GM18951 (cell line): Measurements from ENCODE around the gene CCL18.
"Not testable (repeated sequence)": the region's sequence is repeated elsewhere in the genome, so short reads cannot be mapped to it uniquely, and the experiment has no call there.

Source experiments
- POLR2A ChIP-seq: IDR thresholded peaks from 4 replicates; pipeline ENCODE4 v1.6.1; 2011; ENCODE audit warnings: mild to moderate bottlenecking; ENCODE audit not compliant: insufficient read length, insufficient read depth; ENCODE audit errors: extremely low read depth
- in situ Hi-C: fragments of 300-500 bp; cut with MboI; formaldehyde crosslinking; loops from one replicate; pipeline ENCODE4 v1.12.0; 2022; ENCODE audit warnings: low sequenced_read_pairs, mixed read lengths, inconsistent platforms; ENCODE audit not compliant: unreplicated experiment

The CCL18 gene

GRCh38 chr17:36057911-36058310 is 6.2 kb upstream of the CCL18 start:
- TF ChIP-seq POLR2A, result no peak
- in situ Hi-C loops, result no loop called here

GRCh38 chr17:36059406-36059805 is 4.7 kb upstream of the CCL18 start:
- in situ Hi-C loops, result no loop called here
- TF ChIP-seq POLR2A, result no peak

- TF ChIP-seq POLR2A, result no peak
- in situ Hi-C loops, result no loop called here
Observed at GRCh38 chr17:36060816-36061215, 3.3 kb upstream of the CCL18 start.

GRCh38 chr17:36066365-36066985 is 2.4 kb downstream of the CCL18 start:
- in situ Hi-C loops, result no loop called here
- no peak for TF ChIP-seq POLR2A

GRCh38 chr17:36068524-36068923 is 4.5 kb downstream of the CCL18 start:
- no peak for TF ChIP-seq POLR2A
- in situ Hi-C loops, result no loop called here

GRCh38 chr17:36069136-36069535 is 5.1 kb downstream of the CCL18 start:
- in situ Hi-C loops, result no loop called here

GRCh38 chr17:36070427-36070826 is 6.4 kb downstream of the CCL18 start:
- in situ Hi-C loops, result no loop called here
- no peak for TF ChIP-seq POLR2A

More at GRCh38 chr17:36069136-36069535, 5.1 kb downstream of the CCL18 start:
- no peak for TF ChIP-seq POLR2A

- in situ Hi-C loops, result no loop called here
- no peak for TF ChIP-seq POLR2A
Observed at GRCh38 chr17:36071751-36072150, 7.7 kb downstream of the CCL18 start.

GRCh38 chr17:36072431-36073121 is 8.5 kb downstream of the CCL18 start:
- no peak for TF ChIP-seq POLR2A
- in situ Hi-C loops, result no loop called here

GRCh38 chr17:36074365-36074764 is 10.3 kb downstream of the CCL18 start:
- TF ChIP-seq POLR2A, result no peak
- in situ Hi-C loops, result no loop called here

- in situ Hi-C loops, result not testable (repeated sequence)
Observed at GRCh38 chr17:36081681-36082471, 17.8 kb downstream of the CCL18 start.

- in situ Hi-C loops, result not testable (repeated sequence)
Observed at GRCh38 chr17:36082482-36083120, 18.5 kb downstream of the CCL18 start.

- in situ Hi-C loops, result not testable (repeated sequence)
Observed at GRCh38 chr17:36083691-36084090, 19.6 kb downstream of the CCL18 start.

- TF ChIP-seq POLR2A, result no peak
- in situ Hi-C loops, result no loop called here
Observed at GRCh38 chr17:36085765-36086164, 21.7 kb downstream of the CCL18 start.

- no peak for TF ChIP-seq POLR2A
- in situ Hi-C loops, result no loop called here
Observed at GRCh38 chr17:36086791-36087190, 22.7 kb downstream of the CCL18 start.
